ENCODE results near the gene PDK2.

The PDK2 gene

GRCh38 chr17:50094753-50095619, at the start of gene PDK2:
Gene PDK2 (plus strand): TSS chr17:50095351. CDS start chr17:50095436, 85 bp downstream.
- peak; percentile 90 to 91 for DNase-seq (ENCODE audit: extremely low read depth in 1 of 2, low read depth in 1 of 2)

GRCh38 chr17:50046179-50046578, 49.0 kb upstream of the PDK2 start:
- no peak for DNase-seq (ENCODE audit: extremely low read depth in 1 of 2, low read depth in 1 of 2)

- no peak for DNase-seq (ENCODE audit: extremely low read depth in 1 of 2, low read depth in 1 of 2)
Measured at GRCh38 chr17:50046667-50047066, 48.5 kb upstream of the PDK2 start.

GRCh38 chr17:50047083-50047482, 48.1 kb upstream of the PDK2 start:
- DNase-seq (ENCODE audit: extremely low read depth in 1 of 2, low read depth in 1 of 2): no peak

GRCh38 chr17:50047488-50048126, 47.5 kb upstream of the PDK2 start:
- DNase-seq (ENCODE audit: extremely low read depth in 1 of 2, low read depth in 1 of 2): peak in 1 of 2 donors; percentile 53

- no peak for DNase-seq (ENCODE audit: extremely low read depth in 1 of 2, low read depth in 1 of 2)
Measured at GRCh38 chr17:50048146-50048720, 46.9 kb upstream of the PDK2 start.

GRCh38 chr17:50048988-50049387, 46.2 kb upstream of the PDK2 start:
- DNase-seq (ENCODE audit: extremely low read depth in 1 of 2, low read depth in 1 of 2): no peak

GRCh38 chr17:50049636-50050035, 45.5 kb upstream of the PDK2 start:
- DNase-seq (ENCODE audit: extremely low read depth in 1 of 2, low read depth in 1 of 2): no peak

- DNase-seq (ENCODE audit: extremely low read depth in 1 of 2, low read depth in 1 of 2): no peak
Measured at GRCh38 chr17:50050431-50051032, 44.6 kb upstream of the PDK2 start.

- peak; percentile 53 to 87 for DNase-seq (ENCODE audit: extremely low read depth in 1 of 2, low read depth in 1 of 2)
Measured at GRCh38 chr17:50051082-50051576, 44.0 kb upstream of the PDK2 start.

GRCh38 chr17:50051606-50052005, 43.5 kb upstream of the PDK2 start:
- DNase-seq (ENCODE audit: extremely low read depth in 1 of 2, low read depth in 1 of 2): no peak

- no peak for DNase-seq (ENCODE audit: extremely low read depth in 1 of 2, low read depth in 1 of 2)
Measured at GRCh38 chr17:50052241-50052796, 42.8 kb upstream of the PDK2 start.

- no peak for DNase-seq (ENCODE audit: extremely low read depth in 1 of 2, low read depth in 1 of 2)
Measured at GRCh38 chr17:50052822-50053653, 42.1 kb upstream of the PDK2 start.

- DNase-seq (ENCODE audit: extremely low read depth in 1 of 2, low read depth in 1 of 2): no peak
Measured at GRCh38 chr17:50053654-50053960, 41.5 kb upstream of the PDK2 start.

GRCh38 chr17:50055055-50055425, 40.1 kb upstream of the PDK2 start:
- no peak for DNase-seq (ENCODE audit: extremely low read depth in 1 of 2, low read depth in 1 of 2)

GRCh38 chr17:50055426-50056216, 39.5 kb upstream of the PDK2 start, which contains the start of gene ITGA3:
Gene ITGA3 (plus strand): TSS chr17:50056110. CDS start chr17:50056440, 330 bp downstream.
- DNase-seq (ENCODE audit: extremely low read depth in 1 of 2, low read depth in 1 of 2): peak in 1 of 2 donors; percentile 45

GRCh38 chr17:50056217-50056960, 38.8 kb upstream of the PDK2 start:
- DNase-seq (ENCODE audit: extremely low read depth in 1 of 2, low read depth in 1 of 2): peak in 1 of 2 donors; percentile 55

- no peak for DNase-seq (ENCODE audit: extremely low read depth in 1 of 2, low read depth in 1 of 2)
Measured at GRCh38 chr17:50056961-50057330, 38.2 kb upstream of the PDK2 start.

- DNase-seq (ENCODE audit: extremely low read depth in 1 of 2, low read depth in 1 of 2): no peak
Measured at GRCh38 chr17:50057521-50057991, 37.6 kb upstream of the PDK2 start.

Measured in stimulated activated CD8-positive, alpha-beta memory T cell treated with anti-CD3 and anti-CD28 coated beads, Interleukin-7, amount 100 ng/mL, for 48 hours (primary cell).